Stimulated activated CD8-positive, alpha-beta memory T cell treated with anti-CD3 and anti-CD28 coated beads, Interleukin-7, amount 100 ng/mL, for 48 hours (primary cell): ENCODE measurements around the gene PAX3.

ENCODE experiments used
- DNase-seq, 2 donors: peaks; one replicate each; pipeline ENCODE4 v3.0.0-alpha.2; 2020; ENCODE audit warnings: low read depth in 1 of 2; ENCODE audit errors: extremely low read depth in 1 of 2

PAX3 gene

GRCh38 chr2:222299906-222300725, 1.3 kb upstream of the PAX3 start:
- no peak for DNase-seq

GRCh38 chr2:222298001-222298310, 842 bp downstream of the PAX3 start:
- no peak for DNase-seq

GRCh38 chr2:222297600-222297935, 1.2 kb downstream of the PAX3 start:
- DNase-seq = no peak

- no peak for DNase-seq
Measured at GRCh38 chr2:222296911-222297599, 1.7 kb downstream of the PAX3 start.

GRCh38 chr2:222296311-222296741, 2.5 kb downstream of the PAX3 start:
- no peak for DNase-seq

- DNase-seq = no peak
Measured at GRCh38 chr2:222295368-222296062, 3.3 kb downstream of the PAX3 start.

GRCh38 chr2:222294996-222295367, 3.8 kb downstream of the PAX3 start:
- no peak for DNase-seq

GRCh38 chr2:222293660-222294630, 4.9 kb downstream of the PAX3 start:
- no peak for DNase-seq

- DNase-seq = no peak
Measured at GRCh38 chr2:222292149-222293134, 6.4 kb downstream of the PAX3 start.

- no peak for DNase-seq
Measured at GRCh38 chr2:222291485-222291841, 7.3 kb downstream of the PAX3 start.

- no peak for DNase-seq
Measured at GRCh38 chr2:222290736-222291484, 7.9 kb downstream of the PAX3 start.

- DNase-seq = no peak
Measured at GRCh38 chr2:222290401-222290735, 8.4 kb downstream of the PAX3 start.

GRCh38 chr2:222289278-222290160, 9.3 kb downstream of the PAX3 start:
- no peak for DNase-seq

GRCh38 chr2:222288590-222289277, 10.1 kb downstream of the PAX3 start:
- no peak for DNase-seq

- no peak for DNase-seq
Measured at GRCh38 chr2:222287862-222288479, 10.8 kb downstream of the PAX3 start.

GRCh38 chr2:222284466-222284865, 14.3 kb downstream of the PAX3 start:
- no peak for DNase-seq

- no peak for DNase-seq
Measured at GRCh38 chr2:222283634-222284033, 15.2 kb downstream of the PAX3 start.
